ENCODE data around the gene PHKA1. TPM values are rescaled to one million over a fixed set of nuclear protein-coding genes. Genes with fewer than 3 reads are reported as not detected.
A peak's percentile ranks its signal among the peaks of the same experiment; 100 is the strongest.

PHKA1 gene
- total and polyA plus RNA-seq, 2 donors (not counting 1 experiment from before 2014, with no cell fraction given): 2.0 to 9.1 TPM

- no peak overlapping the region for H3K4me2 ChIP-seq (ENCODE audit: extremely low read depth, insufficient read depth, low read length)
- TF ChIP-seq CTCF (conservative IDR thresholded peaks at IDR 0.05 in 1 of 2, IDR thresholded peaks at IDR 0.05 in 1 of 2; ENCODE audit: low read depth in 1 of 2, low read length in 2 of 2): no peak
- no peak for TF ChIP-seq EZH2 (IDR thresholded peaks at IDR 0.05; ENCODE audit: low read length, missing control alignments)
- H3K79me2 ChIP-seq (ENCODE audit: control insufficient read depth, insufficient read depth, low read length): no peaks in the 10 kb centered on the region
- H3K9me3 ChIP-seq (ENCODE audit: control insufficient read depth, insufficient read depth, low read depth, low read length): no peaks in the 10 kb centered on the region
- no peaks in the 10 kb centered on the region for H4K20me1 ChIP-seq (ENCODE audit: control insufficient read depth, extremely low read depth, insufficient read depth, low read length)
- H3K36me3 ChIP-seq (ENCODE audit: control insufficient read depth, insufficient read depth, low read length): no peaks in the 10 kb centered on the region
- DNase-seq (ENCODE audit: low read depth in 2 of 2): peak in 1 of 2 donors; percentile 45
- no peak overlapping the region for H3K27ac ChIP-seq (ENCODE audit: insufficient read depth, low read length)
- H3K4me3 ChIP-seq (replicated peaks in 1 of 4; ENCODE audit: control extremely low read depth in 1 of 4, insufficient read depth in 1 of 4, low read depth in 3 of 4, low read length in 4 of 4): no peak overlapping the region
- H3K9ac ChIP-seq (ENCODE audit: insufficient read depth, low read length): no peak overlapping the region
- H3K27me3 ChIP-seq (ENCODE audit: control insufficient read depth, insufficient read depth, low read length): no peaks in the 10 kb centered on the region
- H2AFZ ChIP-seq (ENCODE audit: low read length): no peak overlapping the region
- H3K4me1 ChIP-seq (ENCODE audit: control insufficient read depth, extremely low read depth, insufficient read depth, low read length): no peaks in the 10 kb centered on the region
Observed at GRCh38 chrX:72666451-72666850, 47.7 kb downstream of the PHKA1 start.

DNA sequence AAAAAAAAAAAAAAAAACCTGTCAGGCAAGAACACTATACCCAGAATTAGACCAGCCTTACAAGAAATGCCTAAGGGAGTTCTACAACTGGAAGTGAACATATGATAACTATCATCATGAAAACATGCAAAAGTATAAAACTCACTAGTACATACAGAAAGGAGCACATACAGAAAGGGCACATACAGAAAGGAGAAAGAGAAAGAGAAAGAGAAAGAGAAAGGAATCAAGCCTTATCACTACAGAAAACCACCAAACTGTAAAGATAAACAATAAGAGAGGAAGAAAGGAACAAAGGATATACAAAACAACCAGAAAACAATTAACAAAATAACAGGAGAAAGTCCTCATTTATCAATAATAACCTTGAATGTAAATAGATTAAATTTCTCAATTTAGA lies 50.4 kb downstream of the PHKA1 start:
- Histone ChIP-seq H3K36me3 (ENCODE audit: control insufficient read depth, insufficient read depth, low read length) (no peaks in the 10 kb centered on the region), H3K4me3 (replicated peaks in 1 of 4; ENCODE audit: control extremely low read depth in 1 of 4, insufficient read depth in 1 of 4, low read depth in 3 of 4, low read length in 4 of 4) (no peak overlapping the region), H4K20me1 (ENCODE audit: control insufficient read depth, extremely low read depth, insufficient read depth, low read length) (no peaks in the 10 kb centered on the region), H3K4me2 (ENCODE audit: extremely low read depth, insufficient read depth, low read length) (no peak overlapping the region), H2AFZ (ENCODE audit: low read length) (no peak overlapping the region), H3K27me3 (ENCODE audit: control insufficient read depth, insufficient read depth, low read length) (no peaks in the 10 kb centered on the region), H3K27ac (ENCODE audit: insufficient read depth, low read length) (no peak overlapping the region), H3K79me2 (ENCODE audit: control insufficient read depth, insufficient read depth, low read length) (no peaks in the 10 kb centered on the region), H3K9me3 (ENCODE audit: control insufficient read depth, insufficient read depth, low read depth, low read length) (no peaks in the 10 kb centered on the region), H3K4me1 (ENCODE audit: control insufficient read depth, extremely low read depth, insufficient read depth, low read length) (no peaks in the 10 kb centered on the region), H3K9ac (ENCODE audit: insufficient read depth, low read length) (no peak overlapping the region)
- no peak for DNase-seq (ENCODE audit: low read depth in 2 of 2)
- no peak for TF ChIP-seq CTCF (conservative IDR thresholded peaks at IDR 0.05 in 1 of 2, IDR thresholded peaks at IDR 0.05 in 1 of 2; ENCODE audit: low read depth in 1 of 2, low read length in 2 of 2)
- no peak for TF ChIP-seq EZH2 (IDR thresholded peaks at IDR 0.05; ENCODE audit: low read length, missing control alignments)

DNA sequence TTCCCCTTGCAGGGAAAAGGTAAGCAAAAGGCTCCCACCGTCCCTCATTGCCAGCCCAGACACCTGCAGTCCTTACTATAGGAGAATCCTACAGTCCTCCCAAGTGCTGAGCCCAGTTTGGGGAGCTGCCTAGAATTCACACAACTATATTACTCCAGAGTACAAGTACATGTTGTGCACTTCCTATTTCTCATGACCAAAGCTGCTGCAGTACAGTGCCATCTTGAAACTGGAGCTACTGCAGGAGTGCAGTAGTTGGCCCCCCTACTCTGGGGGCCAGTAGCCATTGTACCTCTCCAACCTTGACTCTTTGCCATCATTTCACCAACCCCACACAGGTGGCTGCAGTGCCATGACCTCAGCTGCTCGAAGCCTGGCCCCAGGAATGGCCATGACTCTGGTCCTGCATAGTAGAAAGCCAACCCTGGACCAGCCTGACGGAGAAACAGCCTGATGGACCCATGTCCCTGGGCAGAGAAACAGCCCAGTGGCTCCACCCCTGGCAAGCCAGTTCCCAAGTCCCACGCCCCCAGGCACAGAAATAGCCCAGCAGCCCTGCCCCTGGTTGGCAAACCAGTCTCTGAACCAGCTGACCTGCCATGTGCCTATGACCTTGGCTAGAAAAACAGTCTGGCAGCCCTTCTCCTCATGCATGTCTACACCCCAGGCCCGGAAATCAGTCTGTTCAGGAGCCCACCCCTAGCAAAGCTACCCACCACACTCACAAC lies 51.9 kb downstream of the PHKA1 start:
- Histone ChIP-seq H3K27ac (ENCODE audit: insufficient read depth, low read length) (no peak overlapping the region), H3K4me3 (replicated peaks in 1 of 4; ENCODE audit: control extremely low read depth in 1 of 4, insufficient read depth in 1 of 4, low read depth in 3 of 4, low read length in 4 of 4) (no peak overlapping the region), H3K36me3 (ENCODE audit: control insufficient read depth, insufficient read depth, low read length) (no peaks in the 10 kb centered on the region), H3K27me3 (ENCODE audit: control insufficient read depth, insufficient read depth, low read length) (no peaks in the 10 kb centered on the region), H4K20me1 (ENCODE audit: control insufficient read depth, extremely low read depth, insufficient read depth, low read length) (no peaks in the 10 kb centered on the region), H3K79me2 (ENCODE audit: control insufficient read depth, insufficient read depth, low read length) (no peaks in the 10 kb centered on the region), H3K4me1 (ENCODE audit: control insufficient read depth, extremely low read depth, insufficient read depth, low read length) (no peaks in the 10 kb centered on the region), H3K9ac (ENCODE audit: insufficient read depth, low read length) (no peak overlapping the region), H3K9me3 (ENCODE audit: control insufficient read depth, insufficient read depth, low read depth, low read length) (no peaks in the 10 kb centered on the region), H3K4me2 (ENCODE audit: extremely low read depth, insufficient read depth, low read length) (no peak overlapping the region), H2AFZ (ENCODE audit: low read length) (no peak overlapping the region)
- TF ChIP-seq CTCF (conservative IDR thresholded peaks at IDR 0.05 in 1 of 2, IDR thresholded peaks at IDR 0.05 in 1 of 2; ENCODE audit: low read depth in 1 of 2, low read length in 2 of 2): no peak
- TF ChIP-seq EZH2 (IDR thresholded peaks at IDR 0.05; ENCODE audit: low read length, missing control alignments): no peak
- no peak for DNase-seq (ENCODE audit: low read depth in 2 of 2)

Measured in fibroblast of lung (primary cell).